ENCODE measurements around the gene SERPINE2.

DNA sequence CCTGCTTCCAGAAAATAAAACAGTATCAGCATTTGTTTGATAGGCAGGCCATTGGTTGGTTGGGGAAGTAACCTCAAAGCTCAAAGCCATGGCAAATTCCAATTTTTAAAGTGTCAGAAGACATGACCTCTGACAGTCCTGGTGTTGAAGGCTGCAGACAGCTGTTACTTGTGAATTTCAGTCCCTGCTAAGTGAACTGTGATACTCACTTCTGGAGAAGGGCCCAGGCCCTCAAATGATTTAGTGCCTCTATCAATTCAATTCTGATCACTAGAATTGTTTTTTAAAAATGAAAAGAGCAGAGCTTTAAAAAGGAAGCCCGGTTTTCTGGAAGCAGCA is 58.7 kb downstream of the SERPINE2 start:
- no peak for TF ChIP-seq EP300 (IDR thresholded peaks at IDR 0.05)
- TF ChIP-seq, protein P1, sequence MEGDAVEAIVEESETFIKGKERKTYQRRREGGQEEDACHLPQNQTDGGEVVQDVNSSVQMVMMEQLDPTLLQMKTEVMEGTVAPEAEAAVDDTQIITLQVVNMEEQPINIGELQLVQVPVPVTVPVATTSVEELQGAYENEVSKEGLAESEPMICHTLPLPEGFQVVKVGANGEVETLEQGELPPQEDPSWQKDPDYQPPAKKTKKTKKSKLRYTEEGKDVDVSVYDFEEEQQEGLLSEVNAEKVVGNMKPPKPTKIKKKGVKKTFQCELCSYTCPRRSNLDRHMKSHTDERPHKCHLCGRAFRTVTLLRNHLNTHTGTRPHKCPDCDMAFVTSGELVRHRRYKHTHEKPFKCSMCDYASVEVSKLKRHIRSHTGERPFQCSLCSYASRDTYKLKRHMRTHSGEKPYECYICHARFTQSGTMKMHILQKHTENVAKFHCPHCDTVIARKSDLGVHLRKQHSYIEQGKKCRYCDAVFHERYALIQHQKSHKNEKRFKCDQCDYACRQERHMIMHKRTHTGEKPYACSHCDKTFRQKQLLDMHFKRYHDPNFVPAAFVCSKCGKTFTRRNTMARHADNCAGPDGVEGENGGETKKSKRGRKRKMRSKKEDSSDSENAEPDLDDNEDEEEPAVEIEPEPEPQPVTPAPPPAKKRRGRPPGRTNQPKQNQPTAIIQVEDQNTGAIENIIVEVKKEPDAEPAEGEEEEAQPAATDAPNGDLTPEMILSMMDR (IDR thresholded peaks at IDR 0.05), result no peak

Measured in tibial nerve (tissue), 4 donors.